Tongue (tissue), 2 donors: ENCODE results near the gene KCNMA1. TPM values are rescaled to one million over a fixed set of nuclear protein-coding genes. Genes with fewer than 3 reads are reported as not detected.
"Not testable (repeated sequence)": the region's sequence is repeated elsewhere in the genome, so short reads cannot be mapped to it uniquely, and the experiment has no call there.

ENCODE experiments used
- DNase-seq: peaks from one replicate; pipeline ENCODE4 v3.0.0-alpha.2; 2015
- total RNA-seq: library from RNA; depleted of rRNA; stranded (reverse); fragments of >200 nt; gene quantifications from one replicate; pipeline ENCODE4 v1.2.3, GENCODE V29; 2014

KCNMA1 gene
- total RNA-seq, 1 donor from 2014 or later, result 34.3 TPM

GRCh38 chr10:77415313-77415960, 222.2 kb downstream of the KCNMA1 start:
- DNase-seq, result no peak

DNA sequence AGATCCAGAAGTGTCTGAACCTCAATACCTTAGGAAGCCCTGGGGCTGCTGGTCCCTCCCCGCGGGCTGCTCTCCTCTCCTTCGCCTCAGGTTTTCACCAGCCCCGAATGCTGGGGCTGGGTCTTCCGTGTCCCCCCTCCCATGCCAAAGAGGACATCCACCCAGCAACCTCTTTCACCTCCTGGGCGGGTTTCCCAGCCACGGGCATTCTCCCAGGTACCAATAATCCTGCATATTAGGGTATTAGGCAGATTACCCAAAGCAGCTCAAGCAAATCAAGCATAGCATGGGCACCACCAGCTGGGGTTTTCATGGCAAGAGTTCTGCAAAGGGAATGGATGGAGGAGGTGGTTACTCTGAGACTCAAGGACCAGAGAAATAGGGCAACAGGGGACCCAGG, 224.4 kb downstream of the KCNMA1 start:
- DNase-seq, result no peak

DNA sequence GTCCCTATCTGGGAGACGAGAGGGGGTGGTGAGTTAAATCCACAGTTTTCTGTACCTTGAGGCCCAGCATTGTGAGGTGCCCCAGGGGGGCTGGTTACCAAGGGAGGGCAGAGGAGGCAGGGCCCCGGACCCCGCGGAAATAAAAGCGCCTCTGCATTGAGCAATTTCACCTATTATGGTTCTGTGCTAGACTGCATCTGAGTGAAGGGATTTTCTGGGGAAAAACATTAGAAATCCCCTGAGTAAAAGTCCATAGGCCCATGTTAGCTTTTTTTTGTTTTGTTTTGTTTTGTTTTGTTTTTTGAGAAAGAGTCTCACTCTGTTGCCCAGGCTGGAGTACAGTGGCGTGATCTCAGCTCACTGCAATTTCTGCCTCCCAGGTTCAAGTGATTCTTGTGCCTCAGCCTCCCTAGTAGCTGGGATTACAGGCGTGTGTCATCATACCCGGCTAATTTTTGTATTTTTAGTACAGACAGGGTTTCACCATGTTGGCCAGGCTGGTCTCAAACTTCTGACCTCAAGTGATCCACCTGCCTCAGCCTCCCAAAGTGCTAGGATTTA, 225.0 kb downstream of the KCNMA1 start:
- not testable (repeated sequence) for DNase-seq

DNA sequence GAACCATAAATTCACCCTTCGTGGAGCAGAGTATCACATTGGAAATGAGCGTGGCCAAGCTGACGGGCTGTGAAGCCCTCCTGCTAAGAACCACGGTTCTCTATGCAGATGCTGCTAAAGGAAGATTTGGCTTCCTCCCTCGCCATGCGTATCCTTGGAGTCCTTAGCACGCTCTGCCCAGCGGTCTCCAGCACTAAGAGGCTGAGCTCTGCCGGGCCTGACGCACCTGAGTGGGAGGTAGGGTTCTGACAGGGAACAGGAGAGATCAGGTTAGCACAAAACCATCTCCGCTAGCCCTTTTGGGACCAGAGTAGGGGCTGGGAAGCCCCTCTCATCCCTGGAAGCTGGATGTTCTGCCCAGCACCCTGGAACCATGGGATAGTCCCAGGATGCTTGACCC, 225.8 kb downstream of the KCNMA1 start:
- no peak for DNase-seq

DNA sequence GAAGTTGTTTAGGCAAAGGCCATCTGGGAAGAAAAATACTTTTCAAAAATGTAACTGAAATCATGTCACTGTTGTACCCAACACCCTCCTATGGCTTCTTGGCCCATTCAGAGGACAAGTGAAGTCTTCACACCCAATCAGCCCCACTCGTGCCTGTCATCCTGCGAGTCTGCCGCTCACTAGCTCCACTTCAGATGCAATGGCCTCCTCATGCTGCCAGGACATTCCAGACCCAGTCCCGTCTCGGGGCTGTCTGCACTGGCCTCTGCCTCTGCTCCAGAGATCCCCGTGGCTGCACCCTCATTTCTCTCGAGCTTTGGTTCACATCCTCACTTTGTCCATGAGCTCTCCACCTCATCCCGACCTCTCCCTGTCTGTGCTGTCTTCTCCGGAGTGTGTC, 227.1 kb downstream of the KCNMA1 start:
- no peak for DNase-seq

- no peak for DNase-seq
These were observed 227.7 kb downstream of the KCNMA1 start for GRCh38 chr10:77409697-77410471.

- no peak for DNase-seq
These were observed 229.3 kb downstream of the KCNMA1 start for GRCh38 chr10:77408259-77408658.

- no peak for DNase-seq
These were observed 230.7 kb downstream of the KCNMA1 start for GRCh38 chr10:77406764-77407430.

- DNase-seq, result peak; percentile 62
These were observed 231.8 kb downstream of the KCNMA1 start for GRCh38 chr10:77405771-77406241.

- no peak for DNase-seq
These were observed 232.8 kb downstream of the KCNMA1 start for GRCh38 chr10:77404810-77405209.

DNA sequence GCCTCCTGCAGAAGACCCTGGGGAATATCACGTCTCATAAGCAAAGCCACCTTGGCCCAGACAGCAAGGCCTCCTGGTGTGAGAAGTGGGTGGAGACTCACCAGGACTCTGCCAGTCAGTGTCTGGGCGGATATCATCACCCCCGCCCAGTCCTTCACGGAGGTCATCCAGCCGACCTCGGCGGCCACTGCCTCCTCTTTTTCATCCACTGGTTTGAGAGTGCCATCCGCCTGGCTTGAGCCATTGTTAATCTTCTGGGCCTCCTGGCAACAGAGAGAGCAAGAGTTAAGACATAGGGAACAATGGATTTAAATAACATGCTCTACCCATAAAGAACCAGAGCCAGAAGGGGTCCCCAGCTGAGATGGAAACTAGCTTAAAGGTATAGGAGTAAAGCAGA, 233.8 kb downstream of the KCNMA1 start:
- DNase-seq, result no peak

- DNase-seq, result no peak
These were observed 235.9 kb downstream of the KCNMA1 start for GRCh38 chr10:77401683-77402082.

DNA sequence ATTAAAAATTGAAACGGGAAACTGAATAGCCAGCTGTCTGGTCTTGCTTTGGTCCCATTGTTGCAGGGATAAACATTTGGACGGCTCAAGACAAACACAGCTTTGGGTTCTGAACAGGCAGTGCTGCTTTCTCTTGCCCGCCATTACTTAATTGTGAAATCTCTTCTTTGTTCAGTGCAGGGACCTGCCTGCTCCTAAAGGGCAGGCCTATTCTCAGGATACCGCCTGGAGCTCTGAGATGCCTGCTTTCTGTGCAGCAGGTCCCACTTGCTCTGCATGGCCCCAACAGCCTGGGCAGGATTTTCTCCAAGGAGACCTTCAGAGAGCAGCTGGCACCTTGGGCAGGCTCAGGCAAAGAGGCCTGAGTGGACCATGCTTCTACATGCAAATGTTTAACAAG, 237.6 kb downstream of the KCNMA1 start:
- no peak for DNase-seq

DNA sequence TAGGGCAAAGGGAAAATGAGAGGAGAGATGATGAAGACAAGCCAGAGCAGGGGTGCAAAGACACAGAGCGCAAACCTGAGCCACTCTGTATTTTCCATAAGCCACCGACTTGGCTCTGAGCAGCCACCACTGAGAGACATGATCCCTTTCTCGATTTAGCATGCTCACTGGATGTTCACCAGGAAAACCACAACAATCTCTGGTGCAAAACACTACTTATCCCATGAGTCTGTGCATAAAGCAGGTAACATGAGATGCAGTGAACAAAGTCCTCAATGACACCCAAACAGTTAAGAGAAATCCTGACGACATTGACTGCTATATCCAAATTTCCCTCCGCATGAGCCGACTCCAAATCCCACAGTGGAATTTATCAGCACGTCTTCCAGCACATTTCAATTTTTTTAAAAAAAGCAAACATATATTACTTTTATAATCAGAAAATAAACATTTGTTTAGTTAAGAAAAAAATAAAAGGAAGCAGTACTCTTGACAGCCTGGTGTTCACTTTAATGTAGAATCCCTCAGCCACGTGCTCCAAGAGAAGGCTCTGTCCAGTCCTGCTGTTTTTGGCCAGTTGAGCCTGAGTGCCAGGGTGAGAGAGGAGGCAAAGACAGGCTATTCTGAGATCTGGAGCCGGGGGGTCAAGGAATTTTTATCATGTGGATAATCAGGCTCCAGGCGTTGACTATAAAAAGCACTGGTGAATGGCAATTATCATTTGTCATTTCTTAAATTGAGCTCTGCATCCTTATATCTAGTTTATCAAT, 238.4 kb downstream of the KCNMA1 start:
- DNase-seq, result no peak

DNA sequence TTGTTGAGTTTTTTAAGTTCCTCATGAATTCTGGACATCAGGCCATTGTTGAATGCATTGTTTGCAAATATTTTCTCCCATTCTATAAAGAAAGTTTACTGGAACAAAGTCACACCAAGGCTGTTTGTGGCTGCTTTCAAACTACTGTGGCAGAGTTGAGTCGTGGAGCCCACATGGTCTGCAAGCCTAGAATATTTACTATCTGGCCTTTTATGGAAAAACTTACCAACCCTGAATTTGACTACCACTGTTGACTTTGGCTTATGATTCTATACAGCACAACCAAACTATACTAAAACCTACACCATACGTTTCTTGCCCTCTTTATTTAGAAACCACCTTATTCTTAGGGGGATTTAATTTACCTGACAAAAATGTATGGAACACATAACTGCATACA, 239.1 kb downstream of the KCNMA1 start:
- no peak for DNase-seq

GRCh38 chr10:77397103-77397502, 240.5 kb downstream of the KCNMA1 start:
- DNase-seq, result no peak

DNA sequence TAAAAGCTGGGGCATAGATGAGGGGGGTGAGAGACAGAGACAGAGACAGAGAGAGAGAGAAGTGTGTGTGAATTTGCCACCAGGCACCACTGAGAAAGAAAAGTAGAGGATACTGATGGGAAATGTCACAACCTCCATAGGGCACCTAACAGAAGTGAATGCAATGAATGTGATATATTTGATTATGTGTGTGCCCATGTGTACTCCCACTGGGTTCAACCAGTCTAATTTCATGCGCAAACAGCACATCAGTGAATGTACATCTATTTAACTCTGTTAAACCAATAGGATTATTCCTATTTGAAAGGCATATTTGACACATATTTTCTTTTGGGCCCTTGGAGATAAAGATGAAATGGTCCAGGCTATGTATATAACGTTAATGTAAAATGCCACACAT, 241.3 kb downstream of the KCNMA1 start:
- DNase-seq, result no peak

GRCh38 chr10:77393821-77394501, 243.6 kb downstream of the KCNMA1 start:
- DNase-seq, result peak; percentile 89

DNA sequence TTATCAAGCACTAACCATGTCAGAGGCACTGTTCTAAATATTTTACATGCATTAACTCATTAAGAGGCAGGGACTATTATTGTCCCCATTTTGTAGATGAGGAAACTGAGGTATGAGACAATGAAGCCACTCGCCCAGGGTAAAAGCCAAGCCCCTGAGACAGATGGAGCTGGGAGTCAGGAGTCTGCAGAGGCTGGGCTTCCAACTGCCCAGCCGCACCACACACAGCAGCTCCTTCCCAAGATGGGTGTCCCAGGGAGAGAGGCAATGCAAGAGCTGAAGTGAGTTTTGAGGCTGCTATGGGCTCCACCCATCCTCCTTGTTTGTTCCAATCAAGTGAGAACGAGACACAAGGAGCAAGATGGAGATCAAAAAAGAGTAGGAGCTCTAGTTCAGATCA, 244.2 kb downstream of the KCNMA1 start:
- no peak for DNase-seq

- no peak for DNase-seq
These were observed 244.8 kb downstream of the KCNMA1 start for GRCh38 chr10:77392851-77393250.

- DNase-seq, result no peak
These were observed 245.3 kb downstream of the KCNMA1 start for GRCh38 chr10:77392236-77392721.
